T-cell (primary cell): ENCODE data around the gene SEL1L3. TPM values are rescaled to one million over a fixed set of nuclear protein-coding genes. Genes with fewer than 3 reads are reported as not detected.

ENCODE experiments used
- ATAC-seq, 4 experiments: fragments of 200-7000 bp in 3 of 4; fragments of 150-1000 bp in 1 of 4; cut with Tn5 transposase; replicated peaks in 1 of 4; 1 replicate in 3 of 4; 2 replicates in 1 of 4; pipeline ENCODE4 v1.10.0; 2021; ENCODE audit warnings: moderate library complexity in 3 of 4, mild to moderate bottlenecking in 2 of 4, moderate number of reproducible peaks in 1 of 4
- CTCF ChIA-PET, 2 donors: fragments of 300-600 bp; sonication (Branson Sonifier 250); formaldehyde crosslinking; loops; one replicate each; lab custom pipeline; 2022; ENCODE audit warnings: antibody characterized with exemption in 2 of 2; lab: Charles Lee
- POLR2A ChIA-PET, 2 donors: fragments of 300-600 bp; sonication (Branson Sonifier 250); formaldehyde crosslinking; loops; one replicate each; lab custom pipeline; 2022; ENCODE audit warnings: antibody characterized with exemption in 2 of 2; lab: Charles Lee
- DNase-seq, 35 experiments: peaks; one replicate each; pipeline versions ENCODE4 v3.0.0 to v3.0.0-alpha.2; 2013 to 2023
- H3K27ac ChIP-seq: one replicate; pipeline ENCODE4 v1.5.1; 2013; ENCODE audit warnings: low read length
- H3K27me3 ChIP-seq, 2 experiments: replicated peaks in 1 of 2; 1 replicate in 1 of 2; 2 replicates in 1 of 2; pipeline versions ENCODE4 v1.6.1 to v1.7.0; 2013; ENCODE audit warnings: low read length in 1 of 2, mixed read lengths in 1 of 2; ENCODE audit not compliant: control insufficient read depth in 2 of 2, insufficient read depth in 2 of 2; ENCODE audit errors: extremely low read depth in 1 of 2
- H3K36me3 ChIP-seq, 2 donors: 1 replicate in 1 of 2; 2 replicates in 1 of 2; pipeline versions ENCODE4 v1.6.1 to v1.7.0; 2013; ENCODE audit warnings: low read length in 1 of 2; ENCODE audit not compliant: control insufficient read depth in 2 of 2, insufficient read depth in 1 of 2; ENCODE audit errors: extremely low read depth in 1 of 2
- H3K4me1 ChIP-seq, 2 experiments: 1 replicate in 1 of 2; 2 replicates in 1 of 2; pipeline versions ENCODE4 v1.6.1 to v1.7.0; 2013; ENCODE audit warnings: low read length in 2 of 2, mixed read lengths in 1 of 2; ENCODE audit not compliant: insufficient read depth in 2 of 2, control insufficient read depth in 1 of 2; ENCODE audit errors: extremely low read depth in 1 of 2
- H3K4me3 ChIP-seq, 2 donors: 1 replicate in 1 of 2; 2 replicates in 1 of 2; pipeline versions ENCODE4 v1.5.1 to v1.7.0; 2013; ENCODE audit warnings: mild to moderate bottlenecking in 2 of 2, low read length in 1 of 2, moderate library complexity in 1 of 2; ENCODE audit not compliant: control insufficient read depth in 1 of 2; ENCODE audit errors: extremely low read depth in 1 of 2
- H3K9me3 ChIP-seq: 2 replicates; pipeline ENCODE4 v1.7.0; 2013
- H3K27ac Mint-ChIP-seq, 2 donors: one replicate each; pipeline ENCODE4 v1.8.0; 2020 to 2021; ENCODE audit warnings: mild to moderate bottlenecking in 2 of 2, mixed read lengths in 2 of 2
- H3K27me3 Mint-ChIP-seq, 2 donors: one replicate each; pipeline ENCODE4 v1.8.0; 2021 to 2022; ENCODE audit warnings: mixed read lengths in 2 of 2
- H3K36me3 Mint-ChIP-seq: one replicate; pipeline ENCODE4 v1.8.0; 2021; ENCODE audit warnings: mixed read lengths
- H3K4me1 Mint-ChIP-seq, 3 donors: one replicate each; pipeline ENCODE4 v1.8.0; 2020 to 2022; ENCODE audit warnings: mixed read lengths in 3 of 3, mild to moderate bottlenecking in 1 of 3
- H3K4me3 Mint-ChIP-seq, 3 donors: one replicate each; pipeline ENCODE4 v1.8.0; 2020 to 2022; ENCODE audit warnings: mild to moderate bottlenecking in 3 of 3, mixed read lengths in 3 of 3, moderate library complexity in 3 of 3
- H3K9me3 Mint-ChIP-seq, 3 donors: one replicate each; pipeline ENCODE4 v1.8.0; 2020 to 2022; ENCODE audit warnings: mixed read lengths in 3 of 3
- WGBS: methylation state at CpG from one replicate; pipeline ENCODE4 v1.1.5; 2013; ENCODE audit warnings: missing lambda C conversion rate; ENCODE audit not compliant: insufficient coverage; 5-methylcytosine and 5-hydroxymethylcytosine counted together
- total RNA-seq, 35 experiments: library from RNA in 6 of 35; stranded (reverse) in 6 of 35; fragments of 120-200 nt in 1 of 35; gene quantifications; one replicate each; pipeline versions ENCODE4 v1.2.1 to v1.2.4 and lab custom pipeline; 2013 to 2026

SEL1L3 gene
- total RNA-seq, 5 donors from 2014 or later (not counting 1 experiment from before 2014, with no cell fraction given): 43.6 to 69.9 (median 50.1) TPM

DNA sequence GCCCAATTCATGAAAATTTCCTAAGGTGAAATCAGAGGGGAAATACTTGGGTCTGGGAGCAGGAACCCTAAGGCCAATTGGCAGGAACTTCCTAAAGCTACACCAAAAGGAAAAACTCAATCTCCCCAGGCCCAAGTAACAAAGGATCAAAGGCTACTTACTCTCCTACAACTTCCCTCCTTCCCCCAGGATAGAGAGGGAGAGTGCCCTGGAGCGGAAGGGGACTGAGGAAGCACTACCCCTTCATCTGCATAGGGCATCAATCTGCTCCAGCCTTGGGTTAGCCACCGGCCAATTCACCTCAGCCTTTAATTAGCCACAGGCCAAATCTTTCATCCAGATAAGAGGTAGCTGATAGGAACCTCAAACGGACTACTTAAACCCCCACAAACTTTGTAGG lies 152.2 kb downstream of the SEL1L3 start:
- DNase-seq: no peak
- ChIA-PET CTCF (no interaction called here), POLR2A (no interaction called here)
- Histone ChIP-seq H3K36me3 (no peaks in the 10 kb centered on the region), H3K27ac (no peak overlapping the region), H3K4me3 (no peak overlapping the region), H3K27me3 (no peaks in the 10 kb centered on the region), H3K9me3 (no peaks in the 10 kb centered on the region), H3K4me1 (no peaks in the 10 kb centered on the region)
- H3K27ac Mint-ChIP-seq: no peak overlapping the region
- H3K4me1 Mint-ChIP-seq: no peaks in the 10 kb centered on the region
- WGBS: 50% methylated on average over 1 of the region's 3 CpGs
- no peaks in the 10 kb centered on the region for H3K36me3 Mint-ChIP-seq
- H3K4me3 Mint-ChIP-seq: no peak overlapping the region
- no peak for ATAC-seq
- peaks cover 3 to 4% of the 10 kb centered on the region in 2 donors for H3K27me3 Mint-ChIP-seq
- H3K9me3 Mint-ChIP-seq: peaks cover 0 to 4% (median 4%) of the 10 kb centered on the region in 3 donors

DNA sequence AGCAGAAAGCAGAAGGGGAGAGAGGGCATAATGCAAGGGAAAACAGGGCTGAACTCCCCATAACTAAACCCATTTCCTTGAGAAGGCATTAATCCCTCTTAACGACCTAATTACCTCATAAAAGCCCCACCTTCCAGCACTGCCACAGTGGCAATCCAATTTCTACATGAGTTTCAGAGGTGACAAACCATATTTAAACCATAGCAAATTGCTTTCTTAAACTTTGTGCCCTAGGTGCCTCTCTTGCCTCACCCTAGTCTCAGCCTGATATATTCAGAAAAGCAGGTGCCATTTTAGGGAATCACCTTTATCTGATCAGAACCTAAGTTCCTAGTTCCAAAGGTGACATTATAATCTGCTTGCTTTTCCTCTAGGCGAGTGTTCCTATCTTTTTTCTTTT lies 158.3 kb downstream of the SEL1L3 start:
- H3K27ac ChIP-seq: no peak overlapping the region
- H3K27me3 ChIP-seq: no peaks in the 10 kb centered on the region
- ChIA-PET POLR2A (no interaction called here), CTCF (no interaction called here)
- Mint-ChIP-seq H3K4me3 (no peak overlapping the region), H3K4me1 (no peaks in the 10 kb centered on the region), H3K27me3 (peaks cover 3 to 7% of the 10 kb centered on the region in 2 donors), H3K9me3 (peaks cover 0 to 4% (median 3%) of the 10 kb centered on the region in 3 donors), H3K36me3 (no peaks in the 10 kb centered on the region), H3K27ac (no peak overlapping the region)
- H3K4me3 ChIP-seq: no peak overlapping the region
- no peaks in the 10 kb centered on the region for H3K36me3 ChIP-seq
- H3K9me3 ChIP-seq: no peaks in the 10 kb centered on the region
- DNase-seq (no peak), ATAC-seq (no peak)
- H3K4me1 ChIP-seq: no peaks in the 10 kb centered on the region
- WGBS: 49% methylated on average over 2 of the region's 2 CpGs

DNA sequence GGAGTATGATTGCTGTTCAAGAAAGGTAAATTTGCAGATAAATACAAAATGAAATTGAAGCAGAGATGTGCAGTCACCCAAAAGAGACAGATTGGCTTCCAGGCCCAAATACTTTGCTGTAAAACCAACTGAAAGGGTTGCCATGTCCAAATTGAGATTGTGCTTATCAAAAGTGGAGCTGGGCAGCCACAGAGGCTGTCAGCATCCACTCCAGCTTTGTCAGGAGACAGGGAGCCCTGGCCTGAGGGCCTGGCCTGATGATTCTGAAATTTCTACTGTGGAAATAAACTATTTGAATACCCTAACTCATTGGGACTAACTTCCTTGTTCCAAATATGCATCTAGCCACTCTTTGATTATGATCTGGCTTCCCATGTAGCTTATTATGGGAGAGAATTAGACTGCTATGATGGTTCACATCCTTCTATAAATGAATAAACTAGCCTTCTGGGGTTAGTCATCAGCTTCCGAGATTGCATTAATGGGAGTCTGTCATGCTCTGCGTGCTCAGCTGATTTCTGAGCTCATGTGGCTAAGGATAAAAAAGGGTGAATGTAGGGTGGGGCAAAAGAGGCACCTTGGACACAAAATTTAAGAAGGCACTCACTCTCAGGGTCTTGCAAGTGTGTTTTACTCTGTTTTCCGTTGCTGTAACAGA lies 158.9 kb downstream of the SEL1L3 start:
- Histone ChIP-seq H3K4me1 (no peaks in the 10 kb centered on the region), H3K36me3 (no peaks in the 10 kb centered on the region), H3K27me3 (no peaks in the 10 kb centered on the region), H3K27ac (no peak overlapping the region), H3K4me3 (no peak overlapping the region), H3K9me3 (no peaks in the 10 kb centered on the region)
- DNase-seq (no peak), ATAC-seq (no peak)
- Mint-ChIP-seq H3K4me3 (no peak overlapping the region), H3K4me1 (no peaks in the 10 kb centered on the region), H3K36me3 (no peaks in the 10 kb centered on the region), H3K27me3 (peaks cover 3 to 4% of the 10 kb centered on the region in 2 donors), H3K9me3 (peaks cover 0 to 4% (median 0%) of the 10 kb centered on the region in 3 donors), H3K27ac (no peak overlapping the region)
- ChIA-PET CTCF (no interaction called here), POLR2A (no interaction called here)
- 73% methylated on average over 3 of the region's 3 CpGs for WGBS

DNA sequence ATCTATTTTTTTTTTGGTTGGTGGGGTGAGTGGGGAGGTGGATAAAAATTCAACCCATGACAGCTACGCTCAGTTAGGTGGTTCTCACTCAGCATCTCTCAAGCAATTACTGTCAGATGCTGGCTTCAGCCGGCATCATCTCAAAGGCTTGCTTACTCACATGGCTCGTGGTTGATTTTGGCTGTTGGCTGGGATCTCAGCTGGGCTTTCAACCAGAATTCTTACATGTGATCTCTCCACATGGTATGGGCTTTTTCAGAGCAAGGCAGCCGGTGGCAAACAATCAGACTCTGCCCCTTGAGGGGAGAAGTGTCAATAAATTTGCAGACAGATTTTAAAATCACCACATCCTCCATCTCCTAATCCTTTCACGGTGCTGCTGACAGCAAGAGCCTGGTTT lies 159.9 kb downstream of the SEL1L3 start:
- Histone ChIP-seq H3K36me3 (no peaks in the 10 kb centered on the region), H3K9me3 (no peaks in the 10 kb centered on the region), H3K27ac (no peak overlapping the region), H3K4me3 (no peak overlapping the region), H3K4me1 (no peaks in the 10 kb centered on the region), H3K27me3 (no peaks in the 10 kb centered on the region)
- Mint-ChIP-seq H3K4me3 (no peak overlapping the region), H3K27me3 (peaks cover under 1 to 4% of the 10 kb centered on the region in 2 donors), H3K9me3 (no peaks in the 10 kb centered on the region), H3K36me3 (no peaks in the 10 kb centered on the region), H3K27ac (no peak overlapping the region), H3K4me1 (no peaks in the 10 kb centered on the region)
- ATAC-seq (no peak), DNase-seq (no peak)
- ChIA-PET CTCF (no interaction called here), POLR2A (no interaction called here)
- WGBS: 89% methylated on average over 1 of the region's 5 CpGs

DNA sequence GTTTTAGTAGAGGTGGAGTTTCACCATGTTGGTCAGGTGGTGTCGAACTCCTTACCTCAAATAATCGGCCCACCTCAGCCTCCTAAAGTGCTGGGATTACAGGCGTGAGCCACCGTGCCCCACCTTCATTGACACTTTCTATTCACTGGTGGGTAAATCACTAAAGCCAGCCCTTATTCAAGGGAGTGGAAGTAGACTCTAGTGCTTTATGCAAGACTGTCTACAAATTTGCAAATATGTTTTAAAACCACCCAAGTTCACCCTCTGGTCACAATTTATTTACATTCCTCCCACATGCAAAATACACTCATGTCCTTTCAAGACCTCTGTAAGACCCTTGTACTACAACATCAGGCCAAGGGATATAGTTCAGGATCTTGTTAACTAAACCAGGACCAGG lies 162.1 kb downstream of the SEL1L3 start:
- DNase-seq (no peak), ATAC-seq (no peak)
- Mint-ChIP-seq H3K4me1 (no peaks in the 10 kb centered on the region), H3K36me3 (no peaks in the 10 kb centered on the region), H3K4me3 (no peak overlapping the region), H3K27ac (no peak overlapping the region), H3K9me3 (no peaks in the 10 kb centered on the region), H3K27me3 (peaks cover 0 to 4% of the 10 kb centered on the region in 2 donors)
- CTCF ChIA-PET: no interaction called here
- Histone ChIP-seq H3K4me1 (no peaks in the 10 kb centered on the region), H3K36me3 (no peaks in the 10 kb centered on the region), H3K27ac (no peak overlapping the region), H3K9me3 (no peaks in the 10 kb centered on the region), H3K4me3 (no peak overlapping the region), H3K27me3 (no peaks in the 10 kb centered on the region)
- WGBS: no CpG with 5 or more reads among the region's 4 CpGs
- POLR2A ChIA-PET: no interaction called here

DNA sequence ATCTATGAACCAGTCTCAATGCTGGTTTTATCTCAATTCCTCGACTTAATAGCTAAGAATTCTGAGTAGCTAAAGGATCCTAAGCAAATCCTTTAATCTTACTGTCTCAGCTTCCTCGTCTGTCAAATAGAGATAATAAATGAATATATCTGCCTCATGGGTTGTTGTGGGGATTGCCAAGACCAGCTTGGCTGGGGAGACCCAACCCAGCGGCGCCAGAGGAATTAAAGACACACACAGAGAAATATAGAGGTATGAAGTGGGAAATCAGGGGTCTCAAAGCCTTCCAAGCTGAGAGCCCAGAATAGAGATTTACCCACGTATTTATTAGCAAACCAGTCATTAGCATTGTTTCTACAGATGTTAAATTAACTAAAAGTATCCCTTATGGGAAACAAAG lies 165.3 kb downstream of the SEL1L3 start:
- CTCF ChIA-PET: no interaction called here
- WGBS: 93% methylated on average over 3 of the region's 5 CpGs
- no peaks in the 10 kb centered on the region for H3K36me3 Mint-ChIP-seq
- H3K27ac ChIP-seq: no peak overlapping the region
- no peak for ATAC-seq
- H3K27me3 ChIP-seq: peaks cover 0 to 3% of the 10 kb centered on the region in 2 experiments
- POLR2A ChIA-PET: no interaction called here
- no peak for DNase-seq
- H3K27ac Mint-ChIP-seq: no peak overlapping the region
- no peaks in the 10 kb centered on the region for H3K36me3 ChIP-seq
- H3K4me1 Mint-ChIP-seq: no peaks in the 10 kb centered on the region
- no peaks in the 10 kb centered on the region for H3K4me1 ChIP-seq
- peaks cover 0 to 4% of the 10 kb centered on the region in 2 donors for H3K27me3 Mint-ChIP-seq
- peaks cover 0 to 3% (median 3%) of the 10 kb centered on the region in 3 donors for H3K9me3 Mint-ChIP-seq
- H3K4me3 ChIP-seq: no peak overlapping the region
- H3K9me3 ChIP-seq: no peaks in the 10 kb centered on the region
- H3K4me3 Mint-ChIP-seq: no peak overlapping the region
